HG02759 (cell line): Measurements from ENCODE around the gene KCNT1.

Experiments
- ATAC-seq: cut with Tn5 transposase; IDR thresholded peaks from one replicate; pipeline ENCODE4 v1.9.1; 2021; ENCODE audit warnings: mild to moderate bottlenecking, moderate library complexity; ENCODE audit not compliant: unreplicated experiment

The KCNT1 gene

GRCh38 chr9:135840539-135840938, 138.6 kb downstream of the KCNT1 start:
- no peak for ATAC-seq
